Activated naive CD8-positive, alpha-beta T cell treated with anti-CD3 and anti-CD28 coated beads, Interleukin-2, amount 50 U/mL, for 16 hours (primary cell): ENCODE results near the gene FGF12.

ENCODE experiments used
- DNase-seq: peaks from one replicate; pipeline ENCODE4 v3.0.0-alpha.2; 2020; ENCODE audit warnings: low read depth, low spot score

Gene FGF12

GRCh38 chr3:192685801-192686200 lies 41.5 kb downstream of the FGF12 start:
- DNase-seq, result no peak

- no peak for DNase-seq
Observed at GRCh38 chr3:192684151-192684550, 43.2 kb downstream of the FGF12 start.

GRCh38 chr3:192675958-192676649 lies 51.2 kb downstream of the FGF12 start:
- DNase-seq, result no peak

DNA sequence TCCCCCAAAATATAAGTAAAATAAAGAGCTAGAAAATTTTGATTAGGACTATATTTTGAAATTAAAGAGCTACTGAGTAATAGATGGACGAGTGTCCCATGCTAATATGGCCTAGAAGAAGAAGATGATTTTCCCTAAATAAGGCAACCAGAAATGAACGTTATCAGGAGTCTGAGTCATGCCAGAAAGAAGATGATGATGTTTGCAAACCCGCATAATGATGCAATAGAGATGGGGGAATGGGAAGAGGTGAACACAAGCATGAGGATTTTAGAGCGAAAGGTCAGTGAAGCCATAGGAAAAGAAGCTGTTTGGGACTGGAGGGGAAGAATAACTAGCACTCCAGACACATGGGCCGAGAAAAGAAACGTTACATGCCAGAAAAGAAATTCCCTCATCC lies 71.7 kb downstream of the FGF12 start:
- DNase-seq, result no peak

GRCh38 chr3:192655040-192655439 lies 72.3 kb downstream of the FGF12 start:
- DNase-seq, result no peak

- DNase-seq, result no peak
Observed at GRCh38 chr3:192653862-192654261, 73.5 kb downstream of the FGF12 start.

DNA sequence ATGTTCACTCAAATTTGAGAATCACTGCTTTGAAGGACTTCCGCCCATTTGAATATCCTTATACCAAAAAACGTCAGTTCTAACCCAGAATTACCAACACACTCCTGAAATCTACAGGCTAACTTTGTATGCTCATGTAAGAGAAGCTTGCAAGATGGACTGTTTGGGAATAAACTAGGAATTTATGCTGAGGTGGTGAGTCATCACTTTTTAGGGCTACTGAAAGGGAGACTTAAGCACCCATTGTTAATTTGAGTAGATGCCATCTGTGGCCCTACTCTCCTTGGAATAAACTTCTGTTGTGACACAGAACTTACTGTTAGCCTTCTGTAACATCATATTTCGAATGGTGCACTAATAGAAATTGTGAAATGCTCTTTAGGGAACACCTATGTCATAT lies 74.6 kb downstream of the FGF12 start:
- no peak for DNase-seq

DNA sequence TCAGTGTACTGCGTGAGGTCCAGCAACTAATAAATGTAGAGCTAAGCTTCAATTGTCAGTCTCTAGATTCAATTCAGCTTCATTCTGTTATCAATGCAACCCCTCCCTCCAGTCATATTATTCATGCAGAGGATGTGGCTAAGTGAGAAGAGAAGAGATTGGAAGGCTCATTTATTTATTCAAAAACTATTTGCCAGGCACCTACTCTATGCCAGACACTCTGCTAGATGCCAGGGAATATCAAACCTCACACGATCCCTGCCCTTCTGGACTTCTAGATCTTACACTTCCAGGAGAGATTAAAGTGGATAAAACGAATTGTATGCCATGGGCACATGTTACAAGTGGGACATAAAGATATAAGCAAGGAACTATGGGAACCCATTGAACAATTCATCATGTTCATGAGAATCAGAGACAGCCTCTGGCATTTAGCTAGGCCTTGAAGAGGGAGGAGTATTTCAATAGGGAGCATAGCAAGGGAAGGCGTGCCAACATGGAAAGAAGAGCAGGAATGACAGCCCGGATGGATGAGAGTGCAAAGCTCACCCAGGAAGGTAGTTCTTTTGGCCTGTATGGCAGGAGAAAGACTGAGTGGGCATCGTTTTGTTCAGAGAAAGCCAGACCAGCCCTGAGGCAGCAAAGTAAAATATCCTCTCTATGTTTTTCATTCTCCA lies 75.4 kb downstream of the FGF12 start:
- no peak for DNase-seq

DNA sequence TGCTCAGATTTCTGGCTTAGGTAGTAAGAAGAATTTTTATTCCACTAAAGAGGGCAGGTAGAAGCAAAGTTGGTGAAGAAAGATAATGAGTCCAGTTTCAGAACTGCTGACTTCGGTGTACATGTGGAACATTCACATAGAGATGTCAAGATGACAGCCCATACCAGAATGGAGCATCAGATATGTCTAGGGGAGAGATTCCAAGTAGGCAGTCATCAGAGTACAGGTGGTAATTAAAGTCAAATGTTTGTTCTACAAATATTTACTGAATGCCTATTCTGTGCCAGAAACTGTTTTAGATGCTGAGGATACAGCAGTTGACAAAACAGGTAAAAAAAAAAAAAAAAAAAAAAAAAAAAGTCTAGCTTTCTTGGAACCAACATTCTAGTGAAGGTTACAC lies 81.9 kb downstream of the FGF12 start:
- no peak for DNase-seq

DNA sequence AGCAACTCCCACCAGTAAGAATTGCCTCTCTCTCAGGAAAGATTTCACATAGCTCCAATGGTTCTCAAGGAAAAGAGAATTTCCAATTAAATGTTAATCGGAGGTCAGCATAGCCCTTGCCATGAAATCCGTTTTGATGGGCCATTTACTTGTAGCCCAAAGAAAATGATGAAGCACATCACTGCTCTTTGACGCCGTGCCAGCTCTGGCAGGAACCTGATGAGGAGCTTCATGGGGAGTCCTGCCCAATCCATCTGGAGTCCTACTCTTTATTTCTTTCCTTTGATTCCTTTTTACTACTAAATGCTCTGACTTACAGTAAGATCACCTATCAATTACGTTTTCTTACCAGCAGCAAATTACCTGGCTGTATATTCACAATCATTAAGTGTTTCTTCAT lies 84.7 kb downstream of the FGF12 start:
- DNase-seq, result no peak

DNA sequence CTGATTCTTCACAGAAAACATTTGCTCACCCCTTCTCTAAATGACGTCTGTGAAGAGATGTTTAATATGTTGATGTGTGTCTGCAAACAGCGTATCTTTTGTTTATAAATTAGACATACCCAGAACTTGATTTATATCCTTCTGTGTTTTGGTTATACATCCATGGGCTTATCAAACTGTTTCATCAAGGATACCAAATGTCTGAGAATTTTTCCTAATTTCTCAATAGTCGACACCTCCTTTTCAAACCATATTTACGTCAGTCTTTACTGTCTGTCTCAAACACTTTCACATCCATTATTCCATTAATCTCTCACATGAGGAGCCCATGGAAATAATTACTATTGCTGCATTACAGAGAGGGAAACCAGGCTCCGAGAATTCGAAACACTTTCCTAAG lies 85.4 kb downstream of the FGF12 start:
- DNase-seq, result no peak

GRCh38 chr3:192639987-192640386 lies 87.4 kb downstream of the FGF12 start:
- no peak for DNase-seq

GRCh38 chr3:192637803-192638202 lies 89.5 kb downstream of the FGF12 start:
- no peak for DNase-seq

DNA sequence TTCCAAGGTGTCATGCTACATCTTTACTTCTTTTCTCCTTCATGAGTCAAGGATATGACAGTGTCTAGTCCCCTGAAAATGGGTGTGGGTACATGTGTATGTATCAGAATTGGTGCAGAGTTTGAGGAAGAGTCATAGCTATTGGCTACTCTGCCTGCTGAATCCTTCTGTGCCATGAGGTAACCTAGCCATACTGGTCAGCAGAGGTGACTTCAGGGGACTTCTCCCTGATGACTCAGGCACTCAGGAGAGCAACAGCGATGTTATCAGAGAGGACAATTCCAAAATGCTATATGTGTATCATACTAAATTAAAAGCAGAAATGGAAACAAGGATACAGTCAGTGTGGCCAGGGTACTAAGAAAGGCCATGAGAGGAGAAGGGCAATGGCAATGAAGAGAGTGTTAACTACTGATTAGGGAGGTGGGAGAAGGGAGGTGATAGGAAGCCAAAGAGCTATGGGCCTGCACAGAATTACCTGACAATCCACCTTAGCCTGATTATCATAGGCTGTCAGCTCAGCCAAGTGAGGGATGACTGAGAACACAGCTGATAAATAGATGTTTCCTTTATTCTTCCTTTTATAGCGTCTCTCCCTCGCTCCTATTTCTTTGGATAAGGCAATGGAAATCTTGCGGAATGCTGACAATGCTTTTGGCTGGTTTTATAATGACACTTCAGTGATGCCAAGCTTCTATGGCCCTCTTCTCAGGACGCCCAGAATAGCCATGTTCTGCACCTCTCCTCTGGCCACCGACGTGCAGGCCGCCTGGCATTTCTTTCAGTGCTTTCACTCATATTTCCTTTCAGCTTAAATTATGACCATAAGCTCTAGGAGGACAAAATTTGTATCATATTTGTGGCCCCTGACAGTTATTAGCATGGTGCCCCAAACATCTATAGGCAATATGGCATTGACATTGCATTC lies 90.6 kb downstream of the FGF12 start:
- DNase-seq, result no peak

DNA sequence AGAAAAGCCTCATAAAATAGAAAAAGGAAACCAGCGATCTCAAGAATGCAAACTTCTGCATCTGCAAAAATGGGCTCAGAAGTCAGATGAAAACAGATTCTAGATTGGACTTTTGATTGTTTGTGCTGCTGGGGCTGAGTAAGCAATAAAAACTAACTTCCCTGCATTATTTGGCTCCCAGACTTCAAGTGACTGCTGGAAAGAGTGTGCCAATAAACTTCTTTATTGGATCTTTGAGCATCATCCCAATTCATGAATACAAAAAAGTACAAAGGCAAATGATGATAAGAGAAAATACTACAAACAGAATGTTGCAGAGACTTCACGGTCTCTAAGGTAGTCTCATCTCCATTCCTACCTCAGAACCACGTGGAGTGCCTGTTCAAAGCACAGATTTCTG lies 97.9 kb downstream of the FGF12 start:
- no peak for DNase-seq

GRCh38 chr3:192621909-192622308 lies 105.4 kb downstream of the FGF12 start:
- DNase-seq, result no peak

DNA sequence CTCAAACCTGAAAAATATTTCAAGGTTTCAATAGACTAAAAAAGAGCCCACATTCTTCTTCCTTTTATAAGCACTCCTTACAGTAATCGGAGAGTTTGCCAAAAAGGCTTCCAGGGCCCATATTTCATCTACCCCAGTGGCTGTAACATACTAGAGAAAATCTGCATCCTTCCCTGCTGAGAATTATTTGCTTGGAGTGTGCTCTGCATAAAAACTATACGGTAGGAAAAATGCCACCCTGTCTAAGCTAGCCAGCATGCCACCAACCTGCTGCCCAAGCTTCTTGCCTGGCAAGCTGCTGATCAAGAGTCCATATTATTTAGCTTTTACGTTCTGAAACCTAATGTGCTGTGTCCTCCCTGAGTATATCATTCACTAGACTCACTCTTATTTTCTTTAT lies 107.1 kb downstream of the FGF12 start:
- no peak for DNase-seq

GRCh38 chr3:192611411-192611810 lies 115.9 kb downstream of the FGF12 start:
- no peak for DNase-seq

- no peak for DNase-seq
Observed at GRCh38 chr3:192608726-192609600, 118.4 kb downstream of the FGF12 start.

GRCh38 chr3:192607798-192608197 lies 119.5 kb downstream of the FGF12 start:
- no peak for DNase-seq

DNA sequence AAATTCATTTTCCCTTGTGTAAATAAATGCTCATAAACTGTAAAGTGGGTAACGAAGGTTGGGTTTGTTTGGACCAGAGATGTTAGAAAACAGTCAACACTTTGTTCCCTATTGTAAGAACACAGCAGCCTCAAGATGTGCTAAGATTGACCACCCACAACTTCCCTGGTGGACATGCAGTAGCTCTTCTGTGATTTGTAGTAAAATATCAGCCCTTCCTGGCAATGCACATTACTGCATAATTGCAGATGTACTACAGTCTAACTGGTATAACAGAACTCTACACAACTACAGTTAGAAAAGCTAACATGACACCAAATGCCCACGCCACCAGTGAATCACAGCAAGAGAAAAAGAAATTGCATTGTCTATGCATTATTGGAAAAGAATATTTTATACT lies 129.4 kb downstream of the FGF12 start:
- no peak for DNase-seq

- no peak for DNase-seq
Observed at GRCh38 chr3:192597506-192597905, 129.8 kb downstream of the FGF12 start.
